ENCODE results near the gene PDGFA.
"Not testable (repeated sequence)": the region's sequence is repeated elsewhere in the genome, so short reads cannot be mapped to it uniquely, and the experiment has no call there.

The PDGFA gene

DNA sequence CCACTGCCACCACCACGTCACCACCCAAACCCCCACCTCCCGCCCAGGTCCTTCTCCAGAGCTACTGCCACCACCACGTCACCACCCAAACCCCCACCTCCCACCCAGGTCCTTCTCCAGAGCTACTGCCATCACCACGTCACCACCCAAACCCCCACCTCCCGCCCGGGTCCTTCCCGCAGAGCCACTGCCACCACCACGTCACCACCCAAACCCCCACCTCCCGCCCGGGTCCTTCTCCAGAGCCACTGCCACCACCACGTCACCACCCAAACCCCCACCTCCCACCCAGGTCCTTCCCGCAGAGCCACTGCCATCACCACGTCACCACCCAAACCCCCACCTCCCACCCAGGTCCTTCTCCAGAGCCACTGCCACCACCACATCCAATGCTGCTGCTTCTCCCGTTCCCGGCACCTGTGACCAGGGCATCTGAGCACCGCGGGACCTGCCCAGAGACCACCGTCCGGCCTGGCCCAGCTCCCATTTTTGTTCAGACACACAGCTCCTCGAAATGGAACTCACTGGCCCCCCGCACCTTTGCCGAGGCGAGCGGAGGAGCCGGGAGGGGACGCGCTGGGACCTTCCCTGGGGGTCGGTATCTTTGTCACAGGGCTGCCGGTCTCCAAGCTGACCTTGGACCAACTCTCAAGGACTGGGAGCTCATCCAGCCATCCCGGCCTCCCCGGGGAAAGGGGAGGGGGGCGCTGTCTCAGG is 32.7 kb upstream of the PDGFA start:
- H3K4me3 ChIP-seq (ENCODE audit: low read depth, low read length) = not testable (repeated sequence)

DNA sequence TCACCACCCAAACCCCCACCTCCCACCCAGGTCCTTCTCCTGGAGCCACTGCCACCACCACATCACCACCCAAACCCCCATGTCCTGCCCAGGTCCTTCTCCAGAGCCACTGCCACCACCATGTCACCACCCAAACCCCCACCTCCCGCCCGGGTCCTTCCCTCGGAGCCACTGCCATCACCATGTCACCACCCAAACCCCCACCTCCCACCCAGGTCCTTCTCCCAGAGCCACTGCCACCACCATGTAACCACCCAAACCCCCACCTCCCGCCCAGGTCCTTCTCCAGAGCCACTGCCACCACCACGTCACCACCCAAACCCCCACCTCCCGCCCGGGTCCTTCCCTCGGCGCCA is 31.9 kb upstream of the PDGFA start:
- not testable (repeated sequence) for H3K4me3 ChIP-seq (ENCODE audit: low read depth, low read length)

DNA sequence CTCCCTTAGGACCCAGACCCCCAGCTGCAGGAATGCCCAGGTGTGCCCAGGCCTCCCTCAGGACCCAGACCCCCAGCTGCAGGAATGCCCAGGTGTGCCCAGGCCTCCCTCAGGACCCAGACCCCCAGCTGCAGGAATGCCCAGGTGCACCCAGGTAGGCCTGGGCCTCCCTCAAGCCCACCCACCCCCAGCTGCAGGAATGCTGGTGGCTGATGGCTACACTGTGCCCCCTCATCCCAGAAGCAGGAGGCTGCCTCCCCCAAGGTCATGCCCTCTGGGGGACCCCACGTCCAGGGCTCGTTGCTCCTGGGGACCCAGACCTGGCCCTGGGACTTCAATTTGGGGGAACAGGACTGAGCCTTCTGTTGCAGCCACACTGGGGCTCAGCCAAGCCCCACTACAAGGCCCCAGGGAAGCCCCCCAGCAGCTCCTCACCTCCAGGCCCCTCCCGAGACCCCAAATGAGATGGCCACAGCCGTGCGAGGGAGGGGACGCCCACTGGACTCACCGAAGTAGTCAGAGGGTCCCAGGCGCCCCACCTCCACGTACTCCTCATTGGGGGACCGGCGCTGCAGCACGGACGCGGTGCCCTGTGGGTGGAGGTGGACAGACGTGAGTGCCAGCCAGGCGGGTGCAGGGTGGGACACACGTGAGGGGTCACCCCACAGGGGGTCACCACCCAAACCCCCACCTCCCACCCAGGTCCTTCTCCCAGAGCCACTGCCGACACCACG is 31.4 kb upstream of the PDGFA start:
- no peak overlapping the region for H3K4me3 ChIP-seq (ENCODE audit: low read depth, low read length)

DNA sequence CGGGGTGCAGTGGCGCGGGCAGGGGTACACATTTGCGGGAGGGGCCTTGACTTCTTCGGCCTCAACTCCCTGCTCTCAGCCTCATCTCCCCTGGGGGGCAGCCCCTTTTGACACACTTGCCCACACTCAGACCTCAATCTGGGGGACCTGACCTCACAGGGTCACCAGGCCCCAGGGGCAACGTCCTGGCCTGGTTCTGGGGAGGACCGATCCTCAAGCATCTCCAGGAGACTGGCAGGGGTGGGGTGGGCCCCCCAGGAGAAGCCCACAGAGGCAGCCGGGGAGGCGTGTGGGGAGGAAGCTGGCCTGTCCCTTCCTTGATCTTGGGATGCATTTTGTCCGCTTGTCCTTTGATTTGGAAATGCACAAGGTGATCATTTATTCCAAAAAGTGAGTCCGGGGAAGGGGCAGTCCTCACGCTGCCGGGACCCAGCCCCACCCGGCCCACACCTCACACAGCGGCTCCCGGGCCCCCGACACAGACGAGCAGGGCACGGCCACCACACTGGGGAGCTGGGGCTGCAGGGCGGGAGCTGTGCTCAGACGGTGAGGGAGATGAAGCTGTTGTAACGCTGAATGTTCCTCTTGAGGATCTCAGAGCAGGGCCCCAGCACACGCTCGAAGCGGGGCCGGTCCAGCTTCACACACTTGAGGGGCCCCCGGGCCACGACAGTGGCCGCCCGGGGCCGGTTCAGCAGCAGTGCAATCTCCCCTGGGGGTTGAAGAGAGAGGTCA is 30.4 kb upstream of the PDGFA start:
- no peak overlapping the region for H3K4me3 ChIP-seq (ENCODE audit: low read depth, low read length)

DNA sequence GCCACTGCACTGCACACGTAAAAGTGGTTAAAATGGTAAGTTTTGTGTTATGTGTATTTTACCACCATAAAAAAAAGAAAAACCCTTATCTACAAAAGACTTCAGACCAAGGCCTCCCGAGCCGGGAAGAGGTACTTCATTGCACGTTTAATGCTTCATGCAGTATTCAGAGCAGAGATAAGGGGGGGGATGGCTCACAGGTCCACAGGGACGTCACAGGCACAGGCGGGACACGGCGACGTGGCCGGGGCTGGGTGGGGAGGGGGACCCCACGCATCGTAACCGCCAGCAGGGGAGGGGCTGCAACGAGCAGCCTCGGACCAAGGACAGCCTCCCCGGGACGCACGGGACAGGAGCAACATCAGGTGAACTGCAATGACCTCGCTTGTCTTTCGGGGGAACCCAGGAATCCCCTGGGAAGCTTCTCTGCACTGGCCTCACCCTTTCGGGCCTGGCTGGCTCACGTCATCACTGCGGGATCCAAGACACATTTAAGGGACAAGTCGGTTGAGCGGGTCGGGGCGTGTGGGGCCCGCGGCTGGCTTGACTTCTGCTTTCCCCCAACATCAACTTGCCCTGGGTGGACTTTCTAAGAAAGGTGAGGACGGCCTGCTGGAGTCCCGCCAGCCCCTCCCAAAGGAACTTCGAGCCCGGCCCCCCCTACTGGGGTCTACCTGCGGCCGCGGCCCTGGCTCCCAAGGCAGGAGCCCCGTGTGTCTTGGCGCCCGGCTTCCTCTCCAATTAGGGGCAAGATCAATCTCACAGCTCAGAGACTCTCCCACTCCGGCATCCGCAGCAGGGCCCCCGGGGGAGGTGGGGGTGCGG is 29.6 kb upstream of the PDGFA start:
- H3K4me3 ChIP-seq (ENCODE audit: low read depth, low read length) = no peak overlapping the region

DNA sequence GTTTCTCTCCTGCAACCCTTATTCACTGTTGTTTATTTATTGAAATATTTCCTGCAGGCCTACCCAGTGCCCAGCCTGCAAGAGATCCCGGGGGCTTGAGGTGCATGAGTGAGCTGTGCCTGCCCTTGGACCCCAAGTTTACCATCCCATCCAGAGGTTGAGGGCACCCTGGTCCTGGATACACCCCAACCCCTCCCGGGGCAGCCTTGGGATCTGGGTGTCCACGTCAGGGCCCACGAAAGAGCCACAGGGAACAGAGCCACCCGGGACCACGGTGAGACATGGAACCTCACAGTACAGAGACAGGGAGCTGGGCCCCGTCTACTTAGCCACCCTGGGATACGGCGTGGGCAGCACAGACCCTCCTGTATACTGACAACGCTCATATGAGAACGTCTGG is 28.8 kb upstream of the PDGFA start:
- H3K4me3 ChIP-seq (ENCODE audit: low read depth, low read length) = no peak overlapping the region

DNA sequence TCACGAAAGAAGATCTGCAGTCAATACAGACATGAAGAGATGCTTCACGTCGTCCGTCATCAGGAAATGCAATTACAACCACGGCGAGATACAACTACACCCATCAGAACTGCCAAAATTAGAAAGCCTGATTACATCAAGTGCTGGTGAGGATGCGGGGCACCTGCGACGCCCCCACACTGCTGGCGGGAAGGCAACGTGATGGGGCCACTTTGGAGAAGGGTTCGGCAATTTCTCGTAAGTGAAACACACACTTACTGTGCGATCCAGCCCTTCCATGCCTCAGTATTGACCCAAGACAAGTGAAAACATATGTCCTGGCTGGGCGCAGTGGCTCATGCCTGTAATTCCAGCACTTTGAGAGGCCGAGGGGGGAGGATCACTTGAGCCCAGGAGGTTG is 25.8 kb upstream of the PDGFA start:
- H3K4me3 ChIP-seq (ENCODE audit: low read depth, low read length) = no peak overlapping the region

DNA sequence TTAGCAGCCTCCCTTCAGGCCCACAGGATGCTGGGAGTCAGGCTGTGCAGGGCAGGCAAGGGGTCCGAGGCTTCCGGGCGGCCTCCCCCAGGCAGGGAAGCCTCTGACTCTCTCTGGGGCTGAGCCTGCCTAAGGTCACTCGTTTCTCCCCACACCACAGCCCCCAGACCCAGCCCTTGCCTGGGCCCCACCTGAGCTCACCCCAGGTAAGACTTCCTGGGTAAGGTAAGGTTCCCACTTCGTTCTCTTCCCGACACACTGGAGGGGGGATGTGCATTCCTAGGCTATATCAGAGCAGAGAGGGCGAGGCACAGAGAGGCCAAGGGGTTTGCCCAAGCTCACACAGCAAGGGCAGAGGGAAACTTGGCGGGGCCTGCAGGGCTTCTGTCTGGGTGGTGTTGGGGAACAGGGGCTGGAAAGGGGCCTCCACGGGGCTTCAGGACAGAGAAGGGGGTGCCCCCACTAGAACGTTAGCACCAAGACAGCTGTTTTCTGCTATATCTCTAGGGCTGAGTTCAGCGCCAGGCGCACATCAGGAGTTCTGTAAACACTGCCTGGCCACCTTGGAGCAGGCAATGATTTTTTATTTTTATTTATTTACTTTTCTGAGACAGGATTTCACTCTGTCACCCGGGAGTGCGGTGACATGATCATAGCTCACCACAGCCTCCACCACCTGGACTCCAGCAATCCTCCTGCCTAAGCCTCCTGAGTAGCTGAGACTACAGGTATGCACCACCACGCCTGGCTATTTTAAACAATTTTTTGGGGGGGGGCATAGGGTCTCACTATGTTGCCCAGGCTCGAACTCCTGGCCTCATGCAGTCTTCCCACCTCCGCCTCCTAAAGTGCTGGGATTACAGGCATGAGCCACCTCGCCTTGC is 24.9 kb upstream of the PDGFA start:
- H3K4me3 ChIP-seq (ENCODE audit: low read depth, low read length) = no peak overlapping the region

DNA sequence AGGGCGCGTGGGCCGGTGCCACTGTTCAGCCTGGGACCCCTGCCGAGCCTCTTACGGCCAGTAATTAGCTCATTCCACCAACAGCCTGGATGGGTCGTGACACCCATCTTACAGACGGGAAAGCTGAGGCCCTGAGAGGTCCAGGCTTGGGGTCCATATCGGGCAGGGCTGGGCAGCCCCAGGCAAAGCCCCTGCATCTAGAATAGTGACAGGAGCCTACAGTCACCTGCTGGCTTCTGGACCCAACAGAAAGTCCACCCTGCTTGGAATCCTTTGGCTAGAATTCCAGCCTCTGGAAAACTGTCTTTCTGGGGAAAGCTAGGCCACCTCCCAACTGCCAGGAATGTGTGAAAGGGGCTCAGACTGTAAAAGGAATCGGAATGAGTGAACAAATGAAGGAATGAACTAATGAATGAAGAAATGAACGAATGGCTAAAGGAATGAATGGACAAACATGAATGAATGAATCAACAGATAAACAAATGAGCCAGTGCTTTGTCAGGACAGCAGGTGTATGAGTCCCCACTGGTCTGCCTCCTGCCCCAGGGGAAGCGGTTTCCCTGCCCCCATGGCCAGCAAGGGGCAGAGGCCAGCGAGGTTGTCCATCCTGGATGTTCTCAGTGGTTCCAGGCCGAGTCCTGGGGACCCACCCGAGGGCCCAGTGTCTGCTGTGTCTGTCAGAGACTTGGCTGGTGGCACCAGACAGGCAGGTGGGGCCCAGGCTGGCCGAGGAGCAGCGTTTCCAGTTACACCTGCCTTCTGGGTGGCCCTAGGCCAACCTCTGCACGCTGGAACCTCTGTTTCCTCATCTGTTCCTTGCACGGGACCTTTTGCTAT is 24.1 kb upstream of the PDGFA start:
- no peak overlapping the region for H3K4me3 ChIP-seq (ENCODE audit: low read depth, low read length)

DNA sequence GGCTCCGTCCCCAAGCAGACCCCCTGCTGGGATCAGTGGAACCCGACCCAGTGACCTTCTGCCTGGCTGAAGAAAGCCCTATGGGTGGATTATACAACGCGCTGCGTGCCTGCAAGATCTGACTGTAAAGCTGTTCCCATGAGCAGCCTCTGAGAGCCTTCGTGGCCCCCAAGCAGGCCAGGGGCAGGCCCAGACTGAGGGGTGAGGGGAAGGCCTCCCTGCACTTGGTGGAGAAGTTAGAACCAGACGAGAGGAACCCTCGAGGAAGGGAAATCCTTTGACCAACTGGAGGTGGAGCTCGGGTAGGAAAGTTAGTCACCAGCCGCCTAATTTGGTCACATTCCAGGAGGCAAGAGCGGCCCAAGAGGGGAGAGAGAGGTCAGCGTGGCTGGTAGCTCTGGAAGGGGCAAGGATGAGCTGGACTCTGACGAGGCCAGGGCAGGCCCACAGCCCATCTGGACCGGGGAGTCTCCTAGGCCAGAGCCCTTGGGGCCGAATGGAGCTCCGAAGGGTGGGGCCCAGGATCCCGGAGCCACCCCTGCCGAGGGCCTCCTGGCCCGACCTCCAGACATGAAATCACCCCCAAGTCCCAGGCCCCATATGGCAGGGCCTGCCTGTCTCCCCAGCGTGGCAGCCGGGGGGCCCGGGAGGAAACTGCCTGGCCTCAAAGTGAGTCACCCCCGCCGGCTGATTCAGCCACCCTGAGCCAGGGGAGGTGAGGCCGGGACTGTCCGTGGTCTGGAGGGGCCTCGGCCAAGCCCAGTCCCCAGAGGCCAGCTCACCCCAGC is 23.3 kb upstream of the PDGFA start:
- no peak overlapping the region for H3K4me3 ChIP-seq (ENCODE audit: low read depth, low read length)

DNA sequence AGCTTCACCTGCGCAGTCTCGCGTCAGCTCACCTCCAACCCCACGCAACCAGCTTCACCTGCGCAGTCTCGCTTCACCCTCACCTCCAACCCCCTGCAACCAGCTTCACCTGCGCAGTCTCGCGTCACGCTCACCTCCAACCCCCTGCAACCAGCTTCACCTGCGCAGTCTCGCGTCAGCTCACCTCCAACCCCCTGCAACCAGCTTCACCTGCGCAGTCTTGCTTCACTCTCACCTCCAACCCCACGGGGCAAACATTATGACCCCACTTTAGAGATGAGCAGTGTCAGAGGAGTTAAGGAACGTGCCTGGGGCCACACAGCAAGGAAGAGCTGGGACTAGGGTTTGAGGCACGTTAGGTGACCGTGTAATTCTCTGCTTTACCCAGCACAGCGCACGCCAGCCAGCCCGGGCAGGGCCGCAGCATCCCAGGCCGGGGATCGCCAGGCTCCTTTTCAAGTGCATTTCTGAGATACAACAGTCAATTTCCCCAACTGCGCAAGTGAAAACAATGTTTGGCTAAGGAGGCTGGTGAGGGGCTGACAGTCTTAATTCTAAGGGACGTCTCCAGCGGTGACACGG is 22.6 kb upstream of the PDGFA start:
- H3K4me3 ChIP-seq (ENCODE audit: low read depth, low read length) = no peak overlapping the region

DNA sequence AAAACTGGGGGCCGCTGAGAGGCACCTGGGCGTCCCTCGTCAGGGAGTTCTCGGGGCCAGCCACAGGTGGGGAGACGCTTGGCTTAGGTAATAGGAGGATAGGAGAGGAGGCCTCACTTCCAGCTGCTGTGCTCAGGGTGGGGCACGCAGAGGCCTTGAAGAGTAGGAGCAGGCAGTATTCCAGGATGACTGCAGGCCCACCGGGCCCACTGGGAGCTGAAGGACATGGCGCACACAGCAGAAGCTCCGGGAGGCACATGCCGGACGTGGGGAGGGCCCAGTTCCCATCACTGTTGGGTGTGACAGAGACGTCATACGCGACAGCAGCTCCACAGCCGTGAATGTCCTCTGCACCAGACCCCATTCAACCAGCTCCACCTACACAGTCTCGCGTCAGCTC is 22.0 kb upstream of the PDGFA start:
- H3K4me3 ChIP-seq (ENCODE audit: low read depth, low read length) = no peak overlapping the region

DNA sequence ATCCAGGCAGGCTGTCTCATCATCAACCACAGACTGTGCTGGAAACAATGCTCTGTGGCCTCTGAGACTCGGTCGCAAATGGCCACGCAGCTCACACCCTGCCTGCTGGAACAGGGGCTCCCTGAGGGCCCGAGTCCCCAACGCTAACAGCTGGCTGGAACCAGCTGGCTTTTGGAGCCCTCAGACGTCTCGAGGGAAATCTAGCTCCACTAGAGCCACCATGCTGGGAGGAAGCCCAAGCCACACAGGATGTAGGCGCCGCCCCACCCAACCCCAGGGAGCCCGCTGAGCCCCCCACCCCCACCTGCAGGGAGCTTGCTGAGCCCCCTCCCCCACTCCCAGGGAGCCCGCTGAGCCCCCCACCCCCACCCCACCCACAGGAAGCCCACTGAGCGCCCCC is 21.4 kb upstream of the PDGFA start:
- H3K4me3 ChIP-seq (ENCODE audit: low read depth, low read length) = no peak overlapping the region

DNA sequence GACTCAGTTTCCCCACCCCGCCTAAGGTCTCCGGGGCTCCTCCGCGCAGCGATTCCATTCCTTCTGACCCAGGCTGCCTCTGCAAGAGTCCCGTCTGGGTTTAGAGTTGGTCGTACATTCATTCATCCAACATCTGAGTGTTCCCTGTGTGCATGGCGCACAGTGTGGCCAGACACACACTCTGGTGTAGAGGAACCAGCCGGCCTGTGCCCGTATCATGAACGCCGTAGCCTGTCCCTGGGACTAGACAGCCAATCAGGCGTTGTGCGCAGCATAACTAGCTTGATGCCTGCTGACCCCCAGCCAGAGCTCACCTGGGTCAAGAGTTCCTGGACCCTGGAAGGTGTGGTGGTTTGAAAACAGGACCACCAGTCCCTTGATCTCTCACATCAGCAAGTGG is 20.9 kb upstream of the PDGFA start:
- H3K4me3 ChIP-seq (ENCODE audit: low read depth, low read length) = no peak overlapping the region

DNA sequence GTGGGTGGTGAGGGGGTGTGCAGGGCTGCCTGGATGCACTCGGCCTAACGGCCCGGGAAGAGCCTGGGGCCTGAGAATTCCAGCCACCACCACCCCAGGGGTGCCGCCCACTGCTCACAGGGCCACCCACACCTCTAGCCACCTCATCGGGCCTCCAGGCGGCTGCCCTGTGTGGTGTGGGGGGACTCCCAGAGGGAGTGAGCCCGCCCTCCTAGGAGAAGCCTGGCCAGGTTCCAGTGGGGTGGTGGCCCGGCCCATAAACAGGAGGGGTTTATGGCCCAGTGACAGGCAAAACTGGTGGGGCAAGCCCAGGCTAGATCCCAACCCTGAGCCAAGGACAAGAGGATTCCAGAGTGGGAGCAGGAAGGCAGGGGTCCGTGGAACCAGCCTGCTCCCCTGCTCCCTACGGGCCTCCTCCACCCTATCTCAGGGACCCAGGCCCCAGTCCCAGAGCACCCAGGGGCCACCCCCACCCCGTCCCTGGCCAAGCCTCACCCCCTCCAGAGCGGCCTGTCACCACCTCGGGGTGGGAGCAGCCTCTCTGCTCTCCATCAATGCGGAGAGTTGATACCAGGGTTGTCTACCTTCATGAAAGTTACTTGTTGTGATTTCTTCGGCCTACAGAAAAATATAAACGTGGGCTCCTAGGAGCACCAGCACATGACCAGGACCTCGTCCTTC is 20.2 kb upstream of the PDGFA start:
- H3K4me3 ChIP-seq (ENCODE audit: low read depth, low read length) = no peak overlapping the region

DNA sequence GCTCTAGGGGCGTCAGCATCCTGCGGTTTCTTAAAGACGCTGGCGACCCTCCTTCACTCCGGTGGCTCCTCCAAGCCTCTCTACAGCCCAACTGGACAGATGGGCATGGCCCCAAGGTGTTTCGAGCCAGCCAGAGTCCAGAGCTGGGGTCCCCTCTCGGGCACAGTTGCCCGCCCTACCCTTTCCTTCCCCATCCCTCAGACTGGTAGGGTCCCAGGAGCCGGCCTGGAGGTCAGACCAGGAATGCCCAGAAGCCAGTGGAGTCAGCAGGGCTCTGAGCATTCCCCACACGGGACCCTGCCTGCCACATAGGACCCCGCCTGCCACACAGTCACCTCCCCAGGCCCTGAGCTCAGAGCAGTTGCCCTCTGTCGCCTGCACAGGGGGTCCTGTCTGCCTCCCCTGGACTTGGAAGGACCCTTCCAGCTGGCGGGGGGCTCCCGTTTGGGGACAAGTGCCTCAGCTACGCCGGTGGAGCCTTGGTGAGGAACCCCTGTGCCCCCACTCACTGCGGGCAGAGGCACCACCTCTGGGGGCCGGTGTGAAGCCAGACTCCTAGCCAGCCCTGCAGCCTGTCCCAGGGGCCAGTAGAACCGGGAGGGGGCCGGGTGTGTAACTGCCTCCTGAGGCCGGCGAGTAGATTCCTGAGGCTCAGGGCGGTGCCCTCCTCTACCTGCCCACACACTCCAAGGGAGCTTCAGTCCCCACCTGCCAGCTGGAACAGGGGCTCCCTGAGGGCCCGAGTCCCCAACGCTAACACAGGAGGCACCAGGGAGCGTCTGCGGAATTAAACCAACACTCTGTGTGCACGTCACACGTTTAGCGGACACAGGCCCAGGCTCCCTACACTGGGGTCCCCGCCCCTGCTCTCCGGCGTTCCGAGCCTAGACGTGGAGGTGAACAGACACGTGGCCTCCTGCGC is 19.4 kb upstream of the PDGFA start:
- no peak overlapping the region for H3K4me3 ChIP-seq (ENCODE audit: low read depth, low read length)
